Mesenteric fat pad (tissue), 1 donor: Measurements from ENCODE around the gene IFNA6. TPM values are rescaled to one million over a fixed set of nuclear protein-coding genes. Genes with fewer than 3 reads are reported as not detected.

ENCODE experiments used
- DNase-seq: peaks from one replicate; pipeline ENCODE4 v3.0.0-alpha.2; 2020; ENCODE audit warnings: low spot score
- total RNA-seq: library from RNA; stranded (reverse); fragmentation: NEBNext Ultra II Directional; extraction: Animal tissue kit (Norgen Biotek cat#: 25700); gene quantifications from one replicate; pipeline ENCODE4 v1.2.1, GENCODE V29; 2021
- donor health status: DM: yes; HTN: yes; CAD: no.

IFNA6 gene
- total RNA-seq, 1 donor from 2014 or later = not detected

DNA sequence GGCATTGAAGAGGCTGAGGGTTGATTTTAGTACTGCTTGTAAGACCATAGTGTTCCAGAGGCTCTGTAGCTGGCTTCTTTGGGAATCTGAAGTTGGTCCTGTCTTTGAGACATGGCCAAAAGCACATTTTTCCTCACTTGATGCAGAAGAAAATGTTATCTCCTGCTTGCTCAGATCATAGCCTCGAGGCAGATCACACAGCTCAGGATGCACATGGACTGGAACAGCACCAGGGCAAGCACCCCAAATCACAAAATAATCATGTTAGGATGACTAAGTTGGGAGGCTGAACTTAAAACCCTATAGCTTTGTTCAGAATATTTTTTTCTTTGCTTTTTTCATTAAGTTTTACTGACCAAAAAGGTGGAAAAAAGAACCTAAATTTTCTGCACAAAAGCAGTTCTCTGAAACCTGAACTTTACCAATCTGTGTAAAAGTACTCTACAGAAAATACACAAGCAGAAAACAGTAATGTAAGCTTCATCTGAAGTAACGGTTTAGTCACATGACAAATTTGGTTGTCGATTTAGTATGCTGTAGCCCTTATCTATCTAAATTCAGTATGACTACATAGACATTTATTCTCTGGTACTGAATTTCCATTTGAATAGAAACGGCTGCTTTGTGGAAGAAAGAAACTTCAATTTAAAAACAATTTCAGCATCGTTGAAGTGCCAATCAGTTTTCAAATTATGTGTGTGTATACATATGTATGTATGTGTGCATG, 18.8 kb downstream of the IFNA6 start:
- DNase-seq = no peak

DNA sequence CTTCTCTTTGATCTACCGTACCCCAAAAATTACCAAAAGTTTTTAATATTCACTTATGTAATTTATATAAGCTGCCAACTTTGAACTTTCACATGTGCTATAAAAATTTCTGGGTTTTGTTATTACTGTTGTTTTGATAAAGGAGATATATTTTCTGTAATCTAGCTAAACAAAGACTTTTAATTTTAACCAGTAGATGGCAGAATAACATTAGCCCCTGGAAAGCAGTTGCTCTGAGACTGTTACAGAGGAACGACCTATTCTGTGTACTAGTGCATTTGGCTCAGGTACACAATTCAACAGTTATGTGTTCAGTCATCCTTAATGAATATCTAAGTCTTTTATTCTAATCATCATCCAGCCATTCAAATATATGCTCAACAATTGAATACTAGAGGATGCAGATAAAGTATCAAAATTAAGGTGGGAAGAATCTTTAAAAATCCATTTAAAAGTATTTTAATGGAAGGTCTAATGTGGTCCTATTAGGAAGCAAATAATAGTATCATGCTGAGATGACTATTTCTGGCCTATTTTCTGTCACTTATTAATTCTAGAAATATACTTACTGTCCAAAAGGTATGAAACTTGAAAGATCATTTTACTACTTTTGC, 24.1 kb downstream of the IFNA6 start:
- DNase-seq = no peak

DNA sequence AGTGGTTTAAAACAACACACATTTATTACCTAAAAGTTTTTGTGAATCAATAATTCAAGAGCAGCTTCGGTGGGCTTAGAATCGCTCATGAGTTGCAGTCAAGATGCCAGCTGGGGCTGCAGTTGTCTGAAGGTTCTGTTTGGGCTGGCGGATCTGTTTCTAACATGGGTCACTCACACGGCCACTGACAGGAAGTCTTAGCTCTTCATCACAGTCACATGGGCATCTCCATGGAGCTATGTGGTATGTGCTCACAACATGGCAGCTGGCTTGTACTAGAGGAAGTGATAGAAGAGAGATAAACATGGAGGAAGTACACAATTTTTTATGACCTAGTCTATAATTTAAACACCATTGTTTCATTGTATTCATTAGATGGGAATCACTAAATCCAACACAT, 26.6 kb downstream of the IFNA6 start:
- DNase-seq = no peak

DNA sequence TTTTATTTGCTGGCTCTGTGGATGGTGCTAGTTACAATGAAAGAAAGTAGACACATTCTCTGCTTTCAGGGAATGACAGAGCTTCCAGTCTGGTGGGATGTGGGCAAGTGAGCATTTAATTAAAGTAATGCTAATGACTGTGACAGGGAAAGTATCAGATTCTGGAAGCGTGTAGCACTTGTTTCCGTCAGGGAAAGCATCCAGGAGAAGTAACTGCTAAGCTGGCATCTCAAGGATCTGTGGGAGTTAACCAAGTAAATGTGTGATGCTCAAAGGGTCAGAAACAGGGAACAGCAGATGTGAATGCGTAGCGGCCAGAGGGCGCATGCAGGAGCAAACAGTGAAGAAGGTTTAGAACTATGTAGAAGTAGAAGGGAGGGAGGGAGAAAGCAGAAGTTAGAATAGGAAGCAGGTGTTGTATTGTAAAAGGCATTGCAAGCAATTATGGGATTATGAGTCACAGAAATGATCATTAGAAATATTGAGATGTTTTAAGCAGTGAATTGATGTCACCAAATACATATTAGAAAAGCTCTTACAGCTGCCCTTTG, 27.7 kb downstream of the IFNA6 start:
- DNase-seq = no peak

DNA sequence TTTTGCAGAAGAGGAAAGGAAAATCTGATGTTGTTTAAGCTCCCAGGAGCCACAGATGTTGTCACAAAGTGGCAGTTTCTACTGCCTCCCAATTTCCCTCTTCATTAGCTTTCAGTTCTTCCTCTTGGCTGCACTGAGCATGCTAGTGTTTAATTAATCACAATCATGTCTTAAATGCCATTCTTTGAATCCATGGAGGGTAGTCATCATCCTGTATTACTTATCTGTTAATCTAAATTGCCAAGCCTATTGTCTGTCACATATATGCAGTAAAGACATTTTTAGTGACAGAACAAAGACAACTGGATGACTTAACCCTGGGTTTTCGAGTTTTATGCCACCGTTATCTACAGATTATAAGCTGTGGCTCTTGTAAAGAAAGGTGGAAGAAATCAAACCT, 30.2 kb downstream of the IFNA6 start:
- no peak for DNase-seq

DNA sequence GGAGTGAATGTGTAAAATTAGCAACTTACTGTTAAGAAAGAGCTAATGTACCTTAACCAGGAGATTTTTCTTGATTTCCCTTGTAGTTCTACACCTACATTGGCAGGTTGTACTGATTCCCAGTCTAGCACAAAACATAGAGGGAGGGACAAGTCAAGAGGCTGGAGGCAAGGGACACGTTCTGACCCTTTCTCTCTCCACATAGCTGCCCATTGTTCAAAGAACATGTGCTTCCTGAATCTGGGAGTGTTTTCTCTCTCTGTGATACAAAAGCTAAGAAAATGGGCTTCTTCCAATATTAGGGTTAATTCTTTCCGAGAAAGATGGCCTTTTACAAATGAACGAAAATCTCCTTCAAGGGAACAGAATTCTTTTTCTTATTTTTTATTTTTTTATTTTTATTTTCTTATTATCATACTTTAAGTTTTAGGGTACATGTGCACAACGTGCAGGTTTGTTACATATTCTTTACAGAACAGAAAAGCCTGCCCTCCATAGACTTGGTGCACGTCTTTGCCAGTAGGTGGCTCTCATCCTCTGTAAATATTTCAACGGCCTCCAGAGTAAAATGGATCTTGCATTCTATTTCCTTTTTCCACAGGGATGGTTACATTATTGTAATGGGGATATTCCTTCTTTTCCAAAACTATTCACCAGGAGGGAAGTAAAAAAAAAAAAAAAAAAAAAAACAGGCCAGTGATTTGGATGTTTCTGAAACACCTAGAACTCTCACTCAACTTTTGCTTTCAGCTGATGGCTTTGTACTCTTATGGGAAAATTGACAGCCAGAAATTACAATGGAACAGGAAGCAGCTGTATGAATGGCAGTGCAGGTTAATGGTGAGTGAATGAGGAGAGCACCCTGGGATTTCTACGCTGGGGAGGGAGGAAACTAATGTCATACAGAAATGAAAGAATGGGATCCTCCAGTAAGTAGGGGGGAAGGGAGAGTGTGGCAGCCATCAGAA, 32.4 kb downstream of the IFNA6 start:
- DNase-seq = no peak

DNA sequence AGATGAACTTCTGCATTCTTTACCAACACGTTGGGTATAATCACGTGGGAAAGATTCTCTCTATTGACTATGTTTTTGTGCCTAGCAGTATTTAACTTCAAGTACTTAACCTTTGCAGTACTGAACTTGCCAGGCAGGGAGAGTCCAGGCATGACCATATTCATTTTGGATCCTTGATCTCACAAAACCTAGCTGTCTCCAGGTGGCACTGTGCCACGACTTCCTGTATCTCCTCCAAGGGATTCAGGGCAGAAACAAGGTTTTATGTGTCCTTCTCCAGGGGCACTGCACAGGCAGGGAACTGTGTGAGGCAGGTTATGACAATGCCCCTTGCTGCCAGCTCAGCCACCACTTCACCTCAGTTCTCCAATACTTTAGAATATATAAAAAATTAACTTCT, 33.8 kb downstream of the IFNA6 start:
- DNase-seq = no peak

DNA sequence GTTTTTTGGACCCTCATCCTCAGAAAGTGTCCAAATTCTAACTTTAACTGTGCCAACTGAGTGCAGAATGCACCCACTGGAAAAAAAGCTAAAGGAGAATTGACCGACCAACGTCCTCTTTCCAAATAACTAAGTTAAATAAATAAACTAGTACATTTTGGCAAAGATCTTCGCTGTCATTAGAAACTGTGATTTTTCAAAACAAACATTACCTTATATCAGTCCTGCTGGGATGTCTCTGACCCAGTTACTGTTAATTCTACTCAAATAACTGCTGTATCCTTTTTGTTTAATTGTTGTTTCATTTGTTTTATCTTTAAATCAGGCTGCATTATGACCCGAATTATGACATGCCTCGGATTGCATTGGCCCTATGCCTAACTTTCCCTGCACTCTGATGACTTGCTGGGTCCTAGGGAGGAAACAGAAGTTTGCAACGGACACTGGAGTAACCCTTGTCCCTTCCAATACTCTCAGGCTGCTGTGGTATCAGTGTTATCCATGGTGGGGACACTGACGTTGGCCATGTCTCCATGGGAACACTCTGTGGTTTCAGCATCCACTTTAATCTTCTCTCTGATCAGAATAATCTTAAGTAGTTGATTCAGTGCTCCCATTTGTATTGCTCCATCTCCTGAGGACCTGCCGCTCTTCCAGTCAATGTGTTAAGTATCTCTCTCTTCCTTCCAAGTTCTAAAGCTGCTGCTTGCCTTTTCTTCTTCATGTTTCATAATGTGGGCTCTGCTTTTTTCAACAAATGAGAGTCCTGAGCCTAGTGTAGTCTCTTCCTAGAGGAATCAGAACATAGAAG, 34.5 kb downstream of the IFNA6 start:
- no peak for DNase-seq

DNA sequence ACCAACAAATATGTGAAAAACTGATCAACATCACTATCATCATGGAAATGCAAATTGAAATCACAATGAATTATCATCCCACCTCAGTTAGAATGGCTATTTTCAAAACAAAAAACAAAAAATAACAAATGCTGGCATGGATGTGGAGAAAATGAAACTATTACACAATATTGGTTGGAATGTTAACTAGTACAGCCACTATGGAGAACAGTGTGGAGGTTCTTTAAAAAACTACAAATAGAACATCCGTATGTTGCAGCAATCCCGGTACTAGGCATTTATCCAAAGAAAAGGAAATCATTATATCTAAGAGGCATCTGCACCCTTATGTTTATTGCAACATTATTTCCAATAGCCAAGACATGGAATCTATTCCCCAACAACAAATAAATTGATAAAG, 36.5 kb downstream of the IFNA6 start:
- DNase-seq = no peak

DNA sequence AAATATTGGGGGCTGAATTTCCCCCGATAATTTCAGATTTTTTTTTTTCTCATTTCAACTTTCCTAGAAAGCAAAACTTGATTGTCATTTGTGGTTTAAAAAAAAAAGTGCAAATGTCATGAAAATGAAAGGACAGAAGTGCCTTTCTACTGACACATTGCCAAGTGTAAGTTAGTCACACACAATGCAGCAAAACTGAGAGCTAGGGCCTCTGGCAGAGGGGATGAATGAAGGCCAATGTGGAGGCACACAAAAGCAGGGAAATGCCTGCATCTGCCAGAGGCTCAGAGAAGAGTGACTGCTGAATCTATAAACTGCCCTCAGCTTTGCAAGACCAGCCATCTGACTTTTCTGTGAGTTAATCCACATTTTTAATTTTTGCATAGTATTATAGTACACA, 38.8 kb downstream of the IFNA6 start:
- DNase-seq = no peak

DNA sequence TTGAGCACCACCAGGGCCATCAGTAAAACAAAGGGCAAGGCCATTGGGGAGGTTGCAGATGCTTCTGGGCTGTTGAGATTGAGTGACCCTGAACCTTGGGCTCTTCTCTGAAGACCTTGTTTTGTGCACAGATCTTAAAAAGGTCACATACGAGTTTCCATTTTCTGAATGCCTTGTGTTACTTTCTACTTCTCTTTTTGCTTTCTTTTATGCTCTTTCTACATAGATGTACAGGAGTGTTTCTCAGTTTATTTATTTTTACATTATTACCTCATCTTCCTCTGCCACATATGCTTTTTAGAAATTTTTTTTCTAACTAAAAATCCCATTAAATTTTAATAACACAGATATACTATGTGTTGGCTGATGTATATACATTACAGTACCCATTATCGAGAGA, 45.5 kb downstream of the IFNA6 start, which contains the start of gene IFNA5:
TSS of gene IFNA5 (minus strand) at position 101 of the 400 bp plus-strand sequence. CDS start at position 44, 57 bp downstream.
- DNase-seq = no peak

Other genes with a start within 250 kb of the IFNA6 start
- gene IFNW1, start 209.1 kb downstream of the IFNA6 start, total RNA-seq = not detected
- gene IFNA21, start 184.2 kb downstream of the IFNA6 start, total RNA-seq = not detected
- not detected for gene IFNA4, start 163.3 kb downstream of the IFNA6 start, total RNA-seq
- gene IFNA7, start 148.7 kb downstream of the IFNA6 start, total RNA-seq = not detected
- not detected for gene IFNA10, start 143.7 kb downstream of the IFNA6 start, total RNA-seq
- not detected for gene IFNA16, start 133.6 kb downstream of the IFNA6 start, total RNA-seq
- gene IFNA17, start 122.7 kb downstream of the IFNA6 start, total RNA-seq = not detected
- not detected for gene IFNA14, start 110.9 kb downstream of the IFNA6 start, total RNA-seq
- not detected for gene IFNA5, start 45.6 kb downstream of the IFNA6 start, total RNA-seq
- 17.8 TPM for gene KLHL9, start 15.5 kb downstream of the IFNA6 start, total RNA-seq
- gene IFNA13, start 17.2 kb upstream of the IFNA6 start, total RNA-seq = not detected
- gene IFNA2, start 34.5 kb upstream of the IFNA6 start, total RNA-seq = not detected
- gene IFNA8, start 58.2 kb upstream of the IFNA6 start, total RNA-seq = not detected
- gene IFNA1, start 89.6 kb upstream of the IFNA6 start, total RNA-seq = not detected
- not detected for gene IFNE, start 131.4 kb upstream of the IFNA6 start, total RNA-seq